H1 (cell line): ENCODE results near the gene GSK3B. TPM values are rescaled to one million over a fixed set of nuclear protein-coding genes. Genes with fewer than 3 reads are reported as not detected.

Experiments used
- CTCF ChIA-PET: fragments of 300-600 bp; sonication (Branson Sonifier 250); formaldehyde crosslinking; loops from one replicate; lab custom pipeline; 2021; ENCODE audit not compliant: partially characterized antibody; lab: Charles Lee
- POLR2A ChIA-PET: fragments of 300-600 bp; sonication (Branson Sonifier 250); formaldehyde crosslinking; loops from one replicate; lab custom pipeline; 2021; ENCODE audit warnings: inconsistent platforms; ENCODE audit not compliant: partially characterized antibody; lab: Charles Lee
- DNase-seq, 2 experiments: peaks; one replicate each; pipeline versions ENCODE4 v3.0.0 to v3.0.0-alpha.2; 2010 to 2022; ENCODE audit warnings: low spot score in 2 of 2, low read depth in 1 of 2, mixed read lengths in 1 of 2
- FAIRE-seq: peaks from 2 replicates; lab custom pipeline; 2011; peaks lifted over from hg19 to GRCh38; lab: Jason Lieb, UNC
- H2AFZ ChIP-seq: 2 replicates; pipeline ENCODE4 v1.8.1; 2012; ENCODE audit warnings: low read length, inconsistent platforms
- H2AK5ac ChIP-seq: 2 replicates; pipeline ENCODE4 v1.6.1; 2013; ENCODE audit warnings: low read depth, low read length
- H2BK120ac ChIP-seq: replicated peaks from 2 replicates; pipeline ENCODE3; 2013; ENCODE audit warnings: low read depth, low read length, inconsistent platforms
- H2BK12ac ChIP-seq: 2 replicates; pipeline ENCODE4 v1.6.1; 2013; ENCODE audit warnings: low read depth, low read length
- H2BK15ac ChIP-seq: 2 replicates; pipeline ENCODE4 v1.6.1; 2013; ENCODE audit warnings: low read length
- H2BK20ac ChIP-seq: 2 replicates; pipeline ENCODE4 v1.6.1; 2013; ENCODE audit warnings: low read length
- H2BK5ac ChIP-seq: 2 replicates; pipeline ENCODE4 v1.6.1; 2013; ENCODE audit warnings: low read depth, low read length
- H3K14ac ChIP-seq: 2 replicates; pipeline ENCODE4 v1.6.1; 2013; ENCODE audit warnings: inconsistent platforms; ENCODE audit not compliant: insufficient read length
- H3K18ac ChIP-seq: 2 replicates; pipeline ENCODE4 v1.6.1; 2013; ENCODE audit warnings: low read length; ENCODE audit errors: extremely low read depth
- H3K23ac ChIP-seq: 2 replicates; pipeline ENCODE4 v1.6.1; 2013; ENCODE audit warnings: inconsistent platforms; ENCODE audit not compliant: insufficient read length
- H3K23me2 ChIP-seq: 2 replicates; pipeline ENCODE4 v1.6.1; 2013; ENCODE audit warnings: low read depth, low read length
- H3K27ac ChIP-seq: 2 replicates; pipeline ENCODE4 v1.6.1; 2011; ENCODE audit warnings: low read depth, low read length, inconsistent platforms
- H3K27me3 ChIP-seq, 4 experiments: replicated peaks in 1 of 4; 1 replicate in 1 of 4; 2 replicates in 3 of 4; pipeline versions ENCODE4 v1.6.1 to v1.8.1; 2011 to 2013; ENCODE audit warnings: low read length in 3 of 4, mild to moderate bottlenecking in 3 of 4, inconsistent platforms in 2 of 4, mixed read lengths in 2 of 4, moderate library complexity in 1 of 4; ENCODE audit not compliant: control insufficient read depth in 3 of 4, insufficient read depth in 3 of 4; ENCODE audit errors: extremely low read depth in 1 of 4
- H3K36me3 ChIP-seq, 4 experiments: 2 replicates each; pipeline versions ENCODE4 v1.6.1 to v1.8.1; 2011 to 2013; ENCODE audit warnings: mild to moderate bottlenecking in 4 of 4, low read length in 3 of 4, moderate library complexity in 2 of 4, control low read depth in 1 of 4, inconsistent platforms in 1 of 4; ENCODE audit not compliant: insufficient read depth in 4 of 4, control insufficient read depth in 2 of 4
- H3K4ac ChIP-seq: replicated peaks from 2 replicates; pipeline ENCODE3; 2013; ENCODE audit warnings: low read length, low read depth, mixed read lengths, inconsistent platforms; ENCODE audit not compliant: insufficient read length
- H3K4me1 ChIP-seq, 4 experiments: replicated peaks in 1 of 4; 1 replicate in 1 of 4; 2 replicates in 3 of 4; pipeline versions ENCODE4 v1.6.1 to v1.8.1; 2011 to 2013; ENCODE audit warnings: low read length in 3 of 4, inconsistent platforms in 2 of 4, mixed read lengths in 1 of 4; ENCODE audit not compliant: insufficient read depth in 4 of 4, control insufficient read depth in 3 of 4
- H3K4me2 ChIP-seq, 2 experiments: 2 replicates each; pipeline versions ENCODE4 v1.6.1 to v1.8.1; 2011 to 2013; ENCODE audit warnings: low read depth in 2 of 2, low read length in 2 of 2, control low read depth in 1 of 2, inconsistent platforms in 1 of 2, mild to moderate bottlenecking in 1 of 2; ENCODE audit not compliant: insufficient read depth in 1 of 2
- H3K4me3 ChIP-seq, 4 experiments: fragments of 200-600, 300-600 bp in 1 of 4; sonication (generic), shearing (Covaris generic), sonication (Bioruptor Twin) in 1 of 4; 2 replicates each; pipeline versions ENCODE4 v1.5.1 to v1.8.1; 2011 to 2016; ENCODE audit warnings: low read length in 4 of 4, low read depth in 3 of 4, control low read depth in 2 of 4, inconsistent platforms in 2 of 4, mild to moderate bottlenecking in 2 of 4, mixed read lengths in 1 of 4, moderate library complexity in 1 of 4; ENCODE audit not compliant: insufficient read depth in 2 of 4; ENCODE audit errors: extremely low read depth in 1 of 4
- H3K56ac ChIP-seq: replicated peaks from 2 replicates; pipeline ENCODE3; 2013; ENCODE audit warnings: low read depth, mild to moderate bottlenecking, mixed read lengths, low read length, inconsistent platforms; ENCODE audit not compliant: insufficient read length
- H3K79me1 ChIP-seq: 2 replicates; pipeline ENCODE4 v1.6.1; 2013; ENCODE audit warnings: low read depth, low read length, control low read depth
- H3K79me2 ChIP-seq, 2 experiments: 2 replicates each; pipeline versions ENCODE4 v1.6.1 to v1.8.1; 2012 to 2013; ENCODE audit warnings: low read length in 2 of 2, mild to moderate bottlenecking in 2 of 2, inconsistent platforms in 1 of 2; ENCODE audit not compliant: insufficient read depth in 2 of 2, control insufficient read depth in 1 of 2
- H3K9ac ChIP-seq, 4 experiments: replicated peaks in 1 of 4; 1 replicate in 1 of 4; 2 replicates in 3 of 4; pipeline versions ENCODE4 v1.6.1 to v1.8.1; 2011 to 2013; ENCODE audit warnings: low read depth in 3 of 4, low read length in 3 of 4, control low read depth in 2 of 4, mild to moderate bottlenecking in 2 of 4, moderate library complexity in 2 of 4, inconsistent platforms in 1 of 4; ENCODE audit errors: extremely low read depth in 1 of 4
- H3K9me3 ChIP-seq, 2 experiments: 2 replicates each; pipeline versions ENCODE4 v1.6.1 to v1.8.1; 2012 to 2013; ENCODE audit warnings: mild to moderate bottlenecking in 2 of 2, moderate library complexity in 2 of 2, control low read depth in 1 of 2, inconsistent platforms in 1 of 2, low read depth in 1 of 2, low read length in 1 of 2, mixed read lengths in 1 of 2; ENCODE audit not compliant: insufficient read depth in 2 of 2
- H4K20me1 ChIP-seq, 2 experiments: replicated peaks in 1 of 2; 2 replicates each; pipeline versions ENCODE3 to v1.8.1; 2011 to 2013; ENCODE audit warnings: inconsistent platforms in 2 of 2, low read length in 2 of 2, mild to moderate bottlenecking in 1 of 2; ENCODE audit not compliant: insufficient read depth in 2 of 2, control insufficient read depth in 1 of 2
- H4K5ac ChIP-seq: 2 replicates; pipeline ENCODE4 v1.6.1; 2013; ENCODE audit warnings: low read length, low read depth, mixed read lengths, inconsistent platforms; ENCODE audit not compliant: insufficient read length
- H4K8ac ChIP-seq: 2 replicates; pipeline ENCODE4 v1.8.0; 2013; ENCODE audit warnings: mild to moderate bottlenecking, moderate library complexity, low read length, inconsistent platforms; ENCODE audit not compliant: insufficient read depth; ENCODE audit errors: extremely low read depth
- H4K91ac ChIP-seq: replicated peaks from 2 replicates; pipeline ENCODE3; 2013; ENCODE audit warnings: low read length, mixed read lengths, inconsistent platforms; ENCODE audit not compliant: insufficient read length
- CBX8 ChIP-seq: fragments of 300-800, 300-1000 bp; sonication (generic); IDR thresholded peaks from 2 replicates; pipeline ENCODE4 v1.7.1; 2016; ENCODE audit warnings: low read depth, low read length, borderline replicate concordance
- CTCF ChIP-seq, 3 experiments: IDR thresholded peaks; 1 replicate in 2 of 3; 2 replicates in 1 of 3; pipeline versions ENCODE4 v1.5.1 to v1.6.1; 2011; ENCODE audit warnings: low read length in 3 of 3, mild to moderate bottlenecking in 3 of 3, inconsistent platforms in 2 of 3, low read depth in 1 of 3, moderate library complexity in 1 of 3; ENCODE audit not compliant: insufficient read depth in 1 of 3; ENCODE audit errors: control extremely low read depth in 1 of 3
- EP300 ChIP-seq, 2 experiments: IDR thresholded peaks; 1 replicate in 1 of 2; 2 replicates in 1 of 2; pipeline ENCODE4 v1.6.1; 2011 to 2012; ENCODE audit warnings: low read depth in 2 of 2, low read length in 2 of 2, mild to moderate bottlenecking in 2 of 2, borderline replicate concordance in 1 of 2, inconsistent platforms in 1 of 2, moderate library complexity in 1 of 2
- EZH2 ChIP-seq: fragments of 200-600 bp; sonication (generic); IDR thresholded peaks from 2 replicates; pipeline ENCODE4 v1.7.1; 2012; ENCODE audit warnings: low read depth, mild to moderate bottlenecking, moderate library complexity, low read length, inconsistent platforms; ENCODE audit not compliant: severe bottlenecking
- GTF2F1 ChIP-seq: IDR thresholded peaks from 2 replicates; pipeline ENCODE4 v1.6.1; 2012; ENCODE audit warnings: low read depth, low read length, improper control_type of control experiment, borderline replicate concordance
- JUND ChIP-seq: IDR thresholded peaks from 2 replicates; pipeline ENCODE4 v1.6.1; 2011; ENCODE audit warnings: mild to moderate bottlenecking, improper control_type of control experiment, low read length
- POLR2AphosphoS5 ChIP-seq: IDR thresholded peaks from 2 replicates; pipeline ENCODE4 v1.6.1; 2011; ENCODE audit warnings: low read depth, low read length
- SP1 ChIP-seq: IDR thresholded peaks from 2 replicates; pipeline ENCODE4 v1.6.1; 2011; ENCODE audit warnings: low read depth, low read length
- TAF7 ChIP-seq: optimal IDR thresholded peaks from 2 replicates; pipeline ENCODE3; 2011; ENCODE audit warnings: low read depth, mild to moderate bottlenecking, inconsistent platforms, low read length, moderate library complexity, borderline replicate concordance
- WGBS, 2 experiments: shearing (Covaris generic) in 1 of 2; methylation state at CpG; one replicate each; pipeline versions ENCODE4 v1.1.6 to v1.1.7; 2013 to 2015; ENCODE audit warnings: low lambda C conversion rate in 2 of 2, mixed read lengths in 2 of 2, inconsistent platforms in 1 of 2, low coverage in 1 of 2, missing lambda C conversion rate in 1 of 2; ENCODE audit not compliant: insufficient replicate concordance in 2 of 2, insufficient coverage in 1 of 2, insufficient read length in 1 of 2; ENCODE audit errors: extremely low coverage in 1 of 2, missing lambda C conversion rate in 1 of 2; 5-methylcytosine and 5-hydroxymethylcytosine counted together
- polyA plus RNA-seq, 7 experiments: library from polyadenylated mRNA; depleted of rRNA in 3 of 7; stranded (reverse) in 5 of 7; unstranded in 2 of 7; fragments of >200 nt in 5 of 7; fragments of 200-250 nt in 2 of 7; gene quantifications; 1 replicate in 5 of 7; 2 replicates in 1 of 7; 4 replicates in 1 of 7; pipeline versions ENCODE4 v1.2.1 to v1.2.3, GENCODE V29; 2011 to 2013; ENCODE audit warnings: missing spikeins in 2 of 7, mixed read lengths in 2 of 7
- total RNA-seq: library from RNA; stranded (reverse); fragmentation: NEBNext Ultra II Directional; extraction: Animal tissue kit (Norgen Biotek cat#: 25700); gene quantifications from 2 replicates; pipeline ENCODE4 v1.2.1, GENCODE V29; 2021

The GSK3B gene
- total and polyA plus RNA-seq, 2 of the 8 experiments (the other 6 are each of a cell fraction or from before 2014, with no cell fraction given): 24.2 to 50.7 TPM

GRCh38 chr3:119826711-119827608 is 267.3 kb downstream of the GSK3B start:
- H4K5ac ChIP-seq: no peak overlapping the region
- no peak overlapping the region for H3K56ac ChIP-seq
- H3K9ac ChIP-seq: no peak overlapping the region
- H3K4me3 ChIP-seq: no peak overlapping the region
- H3K9me3 ChIP-seq: no peaks in the 10 kb centered on the region
- DNase-seq (no peak), FAIRE-seq (no peak)
- no peak overlapping the region for H2BK20ac ChIP-seq
- H2AFZ ChIP-seq: no peak overlapping the region
- H4K8ac ChIP-seq: no peak overlapping the region
- H3K36me3 ChIP-seq: no peaks in the 10 kb centered on the region
- H3K79me1 ChIP-seq: no peaks in the 10 kb centered on the region
- H4K91ac ChIP-seq: no peak overlapping the region
- H3K27ac ChIP-seq: no peak overlapping the region
- H2AK5ac ChIP-seq: no peak overlapping the region
- H2BK5ac ChIP-seq: no peak overlapping the region
- H2BK120ac ChIP-seq: no peak overlapping the region
- H4K20me1 ChIP-seq: no peaks in the 10 kb centered on the region
- H3K18ac ChIP-seq: no peak overlapping the region
- peaks cover 0 to 3% (median 1%) of the 10 kb centered on the region in 4 experiments; a peak in 2 of 7 replicates for H3K4me1 ChIP-seq
- H3K23ac ChIP-seq: no peak overlapping the region
- no peak overlapping the region for H2BK15ac ChIP-seq
- ChIA-PET CTCF (interaction anchor here (2.0 to 3.8 kb wide), 2 partner anchors 12 to 14 kb away, joined by 4 to 17 read pairs; no protein-coding TSS in a partner anchor), POLR2A (interaction anchor here (1.2 kb wide), 1 partner anchor 374 kb away, joined by 3 read pairs; no protein-coding TSS in a partner anchor)
- H3K23me2 ChIP-seq: no peaks in the 10 kb centered on the region
- H3K14ac ChIP-seq: no peak overlapping the region
- no peak overlapping the region for H3K4ac ChIP-seq
- H2BK12ac ChIP-seq: no peak overlapping the region
- H3K79me2 ChIP-seq: no peaks in the 10 kb centered on the region
- no peak overlapping the region for H3K4me2 ChIP-seq
- H3K27me3 ChIP-seq: no peaks in the 10 kb centered on the region
- WGBS, 2 experiments: 89% methylated on average over 6 of the region's 7 CpGs; no CpG with 5 or more reads in 1 of the 2 experiments
- no peak for TF ChIP-seq CBX8
- TF ChIP-seq EZH2: no peak
- no peak for TF ChIP-seq GTF2F1
- TF ChIP-seq CTCF (IDR thresholded peaks at IDR 0.05; ENCODE audit: control extremely low read depth in 1 of 3, insufficient read depth in 1 of 3, low read depth in 1 of 3, low read length in 3 of 3): no peak
- TF ChIP-seq POLR2AphosphoS5: no peak
- TF ChIP-seq TAF7: no peak
- TF ChIP-seq JUND: no peak
- no peak for TF ChIP-seq EP300 (IDR thresholded peaks at IDR 0.05; ENCODE audit: borderline replicate concordance in 1 of 2, low read depth in 2 of 2, low read length in 2 of 2)
- no peak for TF ChIP-seq SP1
